Urinary bladder (tissue), 4 donors: Measurements from ENCODE around the gene MBD3. TPM values are rescaled to one million over a fixed set of nuclear protein-coding genes. Genes with fewer than 3 reads are reported as not detected.
A peak's percentile ranks its signal among the peaks of the same experiment; 100 is the strongest.
"Not testable (repeated sequence)": the region's sequence is repeated elsewhere in the genome, so short reads cannot be mapped to it uniquely, and the experiment has no call there.

Experiments
- DNase-seq: peaks from one replicate; pipeline ENCODE4 v3.0.0-alpha.2; 2015; ENCODE audit errors: extremely low spot score
- H3K27ac ChIP-seq: one replicate; pipeline ENCODE4 v1.5.1; 2013; ENCODE audit warnings: low read depth, mild to moderate bottlenecking, moderate library complexity
- H3K36me3 ChIP-seq: one replicate; pipeline ENCODE4 v1.6.1; 2013; ENCODE audit warnings: mild to moderate bottlenecking, moderate library complexity; ENCODE audit not compliant: insufficient read depth
- H3K4me1 ChIP-seq: one replicate; pipeline ENCODE4 v1.6.1; 2013; ENCODE audit warnings: mild to moderate bottlenecking, moderate library complexity; ENCODE audit not compliant: insufficient read depth
- H3K4me3 ChIP-seq: one replicate; pipeline ENCODE4 v1.5.1; 2013; ENCODE audit warnings: low read depth, low read length
- WGBS: extraction: QIAGEN DNeasy Blood & Tissue Kit; methylation state at CpG from one replicate; pipeline ENCODE4 v1.1.7; 2013; 5-methylcytosine and 5-hydroxymethylcytosine counted together
- polyA plus RNA-seq: library from polyadenylated mRNA; stranded (reverse); fragments of 200-250 nt; gene quantifications from one replicate; pipeline ENCODE4 v1.2.3, GENCODE V29; 2013
- total RNA-seq: library from RNA; depleted of rRNA; stranded (reverse); fragments of >200 nt; gene quantifications from one replicate; pipeline ENCODE4 v1.2.3, GENCODE V29; 2014
- donor health status: healthy with polysubstance abuse.
- donor health status: healthy.

Gene MBD3
- total and polyA plus RNA-seq, 2 donors = 32.5 to 76.4 TPM

DNA sequence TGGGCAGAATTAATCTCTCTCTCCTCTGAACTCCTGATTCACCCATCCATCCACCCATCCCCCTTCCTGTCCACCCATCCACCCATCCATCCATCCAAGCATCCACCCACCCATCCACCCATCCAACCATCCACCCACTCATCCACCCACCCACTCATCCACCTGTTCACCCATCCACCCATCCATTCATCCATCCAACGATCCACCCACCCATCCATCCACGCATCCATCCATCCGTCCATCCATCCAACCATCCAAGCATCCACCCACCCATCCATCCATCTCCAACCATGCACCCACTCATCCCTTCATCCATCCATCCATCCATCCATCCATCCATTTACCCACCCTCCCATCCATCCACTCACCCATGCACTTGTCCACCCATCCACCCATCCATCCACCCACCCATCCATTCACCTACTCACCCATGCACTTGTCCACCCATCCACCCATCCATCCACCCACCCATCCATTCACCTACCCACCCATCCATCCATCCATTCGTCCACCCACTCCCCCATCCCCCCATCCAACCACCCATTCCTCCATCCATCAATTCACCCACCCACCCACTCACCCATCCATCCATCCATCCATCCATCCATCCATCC lies 43.2 kb downstream of the MBD3 start:
- Histone ChIP-seq H3K36me3 (no peaks in the 10 kb centered on the region), H3K27ac (no peak overlapping the region), H3K4me1 (no peaks in the 10 kb centered on the region), H3K4me3 (no peak overlapping the region)
- 88% methylated on average over 4 of the region's 4 CpGs for WGBS
- no peak for DNase-seq

DNA sequence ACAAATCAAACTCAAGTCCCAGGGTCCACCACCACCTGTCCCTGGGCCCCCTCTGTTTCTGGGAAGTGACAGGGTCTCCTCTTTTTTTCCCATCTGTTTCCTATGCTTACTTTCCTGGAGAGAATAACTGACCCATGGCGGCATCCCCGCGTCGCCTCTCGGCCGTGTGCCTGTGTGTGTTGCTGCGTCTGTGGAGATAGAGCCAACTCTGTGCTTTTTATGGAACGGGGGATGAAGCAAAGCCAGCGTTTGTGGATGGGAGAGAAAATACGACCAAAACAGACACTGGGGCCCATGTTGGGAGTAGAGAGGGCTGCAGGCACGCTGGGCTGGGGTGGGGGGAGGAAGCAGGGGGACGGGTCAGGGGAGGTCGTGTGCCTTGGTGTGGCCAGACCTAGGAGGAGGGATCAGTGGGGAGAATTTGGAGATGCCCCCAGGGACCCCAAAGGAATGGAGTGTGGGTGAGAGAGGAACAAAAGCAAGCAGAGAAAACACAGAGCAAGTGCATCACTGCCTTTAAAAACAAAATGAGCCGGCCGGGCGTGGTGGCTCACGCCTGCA lies 52.2 kb downstream of the MBD3 start:
- DNase-seq = peak; percentile 41
- Histone ChIP-seq H3K4me3 (no peak overlapping the region), H3K4me1 (no peaks in the 10 kb centered on the region), H3K36me3 (no peaks in the 10 kb centered on the region), H3K27ac (no peak overlapping the region)
- WGBS = 11% methylated on average over 17 of the region's 17 CpGs

GRCh38 chr19:1539749-1540148 lies 52.9 kb downstream of the MBD3 start:
- not testable (repeated sequence) for H3K4me3 ChIP-seq, DNase-seq, H3K36me3 ChIP-seq, H3K4me1 ChIP-seq, H3K27ac ChIP-seq
- 89% methylated on average over 11 of the region's 11 CpGs for WGBS

DNA sequence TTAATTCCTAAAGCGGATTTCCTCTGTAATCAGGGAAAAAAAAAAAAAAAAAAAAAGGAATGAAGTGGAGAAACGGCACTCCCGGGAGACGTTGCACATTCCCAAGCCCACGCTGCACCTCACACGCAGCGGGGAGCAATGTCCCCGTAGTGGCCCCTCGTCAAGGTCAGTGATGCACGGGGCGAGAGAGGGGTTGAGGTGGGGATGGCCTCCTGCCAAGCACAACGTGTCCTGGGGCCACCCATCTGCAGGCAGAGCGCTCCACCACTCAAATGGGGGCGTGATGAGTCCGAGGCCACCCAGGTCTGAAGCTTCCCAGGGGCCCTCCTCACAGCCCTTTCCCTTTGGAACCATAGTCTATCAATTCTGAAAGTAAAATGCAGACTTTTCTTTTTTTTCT lies 53.7 kb downstream of the MBD3 start:
- no peak overlapping the region for H3K27ac ChIP-seq
- no peaks in the 10 kb centered on the region for H3K36me3 ChIP-seq
- no peaks in the 10 kb centered on the region for H3K4me1 ChIP-seq
- DNase-seq = no peak
- 20% methylated on average over 15 of the region's 15 CpGs for WGBS
- no peak overlapping the region for H3K4me3 ChIP-seq

- H3K4me1 ChIP-seq, H3K36me3 ChIP-seq, H3K4me3 ChIP-seq, H3K27ac ChIP-seq, DNase-seq: not testable (repeated sequence)
- WGBS = 96% methylated on average over 7 of the region's 7 CpGs
These were observed 57.0 kb downstream of the MBD3 start for GRCh38 chr19:1535699-1536098.

- Histone ChIP-seq H3K36me3 (no peaks in the 10 kb centered on the region), H3K4me1 (no peaks in the 10 kb centered on the region), H3K27ac (no peak overlapping the region), H3K4me3 (no peak overlapping the region)
- 89% methylated on average over 14 of the region's 14 CpGs for WGBS
- no peak for DNase-seq
These were observed 57.7 kb downstream of the MBD3 start for GRCh38 chr19:1534972-1535371.

DNA sequence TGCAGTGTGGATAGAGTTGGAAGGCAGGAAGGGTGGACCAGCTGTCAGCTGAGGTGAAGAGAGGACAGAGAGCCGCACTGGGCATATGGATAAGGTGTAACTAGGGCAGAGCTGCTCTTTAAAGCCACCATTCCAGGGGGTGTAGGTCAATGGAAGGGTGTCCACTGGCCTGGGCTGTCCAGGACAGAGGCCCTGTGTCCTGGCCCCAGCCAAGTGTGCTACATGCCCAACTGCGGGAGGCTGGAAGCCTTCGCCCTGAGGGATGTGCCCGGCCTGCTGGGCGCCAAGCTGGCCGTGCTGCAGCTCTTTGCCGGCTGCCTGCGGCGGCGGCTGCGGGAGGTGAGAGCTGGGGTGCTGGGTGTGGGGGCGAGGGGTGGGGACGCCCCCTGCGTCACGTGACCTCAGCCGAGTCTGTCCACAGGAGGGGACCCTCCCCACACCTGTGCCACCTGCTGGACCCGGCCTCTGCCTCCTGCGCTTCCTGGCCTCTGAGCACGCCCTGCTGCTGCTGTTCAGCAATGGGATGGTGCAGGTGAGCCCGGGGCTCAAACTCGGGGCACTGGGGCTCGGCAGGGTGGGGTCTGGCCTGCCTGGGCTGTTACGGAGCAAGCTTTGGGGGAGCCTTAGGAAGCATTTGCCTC lies 59.0 kb downstream of the MBD3 start:
- 75% methylated on average over 23 of the region's 23 CpGs for WGBS
- no peaks in the 10 kb centered on the region for H3K4me1 ChIP-seq
- no peak for DNase-seq
- H3K27ac ChIP-seq = no peak overlapping the region
- H3K4me3 ChIP-seq = no peak overlapping the region
- no peaks in the 10 kb centered on the region for H3K36me3 ChIP-seq

DNA sequence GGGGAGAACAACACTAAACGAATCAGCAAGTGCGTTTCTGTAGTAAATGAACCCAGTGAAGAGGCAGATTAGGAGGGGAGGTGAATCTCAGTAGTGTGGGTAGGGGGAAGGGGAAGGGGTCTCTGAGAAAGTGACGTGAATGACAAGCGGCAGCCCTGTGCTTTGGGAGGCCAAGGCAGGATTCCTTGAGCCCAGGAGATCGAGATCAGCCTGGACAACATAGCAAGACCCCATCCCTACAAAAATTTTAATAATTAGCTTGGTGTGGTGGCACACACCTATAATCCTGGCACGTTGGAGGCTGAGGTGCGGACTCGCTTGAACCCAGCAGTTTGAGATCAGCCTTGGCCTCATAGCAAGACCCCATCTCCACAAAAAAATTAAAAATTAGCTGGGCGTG lies 60.7 kb downstream of the MBD3 start:
- no peak overlapping the region for H3K27ac ChIP-seq
- no peak for DNase-seq
- H3K4me3 ChIP-seq = no peak overlapping the region
- H3K36me3 ChIP-seq = no peaks in the 10 kb centered on the region
- 91% methylated on average over 9 of the region's 9 CpGs for WGBS
- H3K4me1 ChIP-seq = no peaks in the 10 kb centered on the region

DNA sequence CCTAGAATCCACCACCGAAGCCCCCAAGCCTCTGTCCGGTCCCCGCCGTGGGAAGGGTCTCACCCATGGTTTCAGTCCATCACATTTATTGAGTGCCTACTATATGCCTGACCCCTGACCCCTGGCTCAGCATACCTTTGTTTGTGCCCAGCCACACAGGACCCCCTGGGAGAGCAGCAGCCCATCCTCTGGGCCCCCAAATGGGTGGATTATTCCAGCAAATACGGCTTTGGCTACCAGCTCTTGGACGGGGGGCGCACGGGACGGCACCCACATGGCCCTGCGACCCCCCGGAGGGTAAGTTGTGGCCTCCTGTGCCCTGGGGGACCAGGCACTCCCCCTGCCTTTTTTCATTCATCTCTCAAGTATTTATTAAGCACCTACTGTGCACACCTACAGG lies 61.1 kb downstream of the MBD3 start:
- Histone ChIP-seq H3K4me1 (no peaks in the 10 kb centered on the region), H3K27ac (no peak overlapping the region), H3K36me3 (no peaks in the 10 kb centered on the region), H3K4me3 (no peak overlapping the region)
- 91% methylated on average over 11 of the region's 11 CpGs for WGBS
- no peak for DNase-seq

- 93% methylated on average over 11 of the region's 11 CpGs for WGBS
- H3K4me1 ChIP-seq, DNase-seq, H3K36me3 ChIP-seq, H3K4me3 ChIP-seq, H3K27ac ChIP-seq: not testable (repeated sequence)
These were observed 61.8 kb downstream of the MBD3 start for GRCh38 chr19:1530856-1531255.

- Histone ChIP-seq H3K4me1 (no peaks in the 10 kb centered on the region), H3K4me3 (no peak overlapping the region), H3K27ac (no peak overlapping the region), H3K36me3 (no peaks in the 10 kb centered on the region)
- DNase-seq = no peak
- WGBS = 89% methylated on average over 16 of the region's 16 CpGs
These were observed 63.2 kb downstream of the MBD3 start for GRCh38 chr19:1529430-1529816.

GRCh38 chr19:1528596-1529429 lies 63.9 kb downstream of the MBD3 start:
- 81% methylated on average over 22 of the region's 23 CpGs for WGBS
- DNase-seq = no peak
- Histone ChIP-seq H3K27ac (no peak overlapping the region), H3K4me1 (no peaks in the 10 kb centered on the region), H3K4me3 (no peak overlapping the region), H3K36me3 (no peaks in the 10 kb centered on the region)

DNA sequence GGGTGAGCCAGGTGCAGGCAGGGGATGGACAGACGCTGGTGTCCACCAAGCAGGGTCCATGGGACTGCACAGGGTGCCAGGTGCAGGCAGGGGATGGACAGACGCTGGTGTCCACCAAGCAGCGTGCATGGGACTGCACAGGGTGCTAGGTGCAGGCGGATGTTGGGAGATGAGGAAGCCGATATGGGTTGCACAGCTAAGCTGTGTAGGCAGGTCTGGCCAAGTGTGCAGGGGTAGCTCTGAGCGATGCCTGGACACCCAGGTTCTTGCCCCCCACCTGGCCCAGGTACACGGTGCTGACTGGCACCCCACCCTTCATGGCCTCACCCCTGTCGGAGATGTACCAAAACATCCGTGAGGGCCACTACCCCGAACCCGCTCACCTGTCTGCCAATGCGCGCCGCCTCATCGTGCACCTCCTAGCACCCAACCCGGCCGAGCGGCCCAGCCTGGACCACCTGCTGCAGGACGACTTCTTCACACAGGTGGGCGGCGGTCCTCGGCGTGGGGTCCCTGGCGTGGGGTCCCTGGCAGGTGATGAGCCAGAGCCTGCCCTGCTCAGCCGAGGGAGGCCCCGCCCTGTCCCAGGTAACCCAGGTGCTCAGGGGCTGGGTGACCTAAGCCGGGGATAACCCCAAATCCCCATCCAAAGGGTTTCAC lies 64.9 kb downstream of the MBD3 start:
- WGBS = 84% methylated on average over 27 of the region's 27 CpGs

More for the DNA sequence above, 64.9 kb downstream of the MBD3 start:
- Histone ChIP-seq H3K36me3 (no peaks in the 10 kb centered on the region), H3K4me1 (no peaks in the 10 kb centered on the region), H3K27ac (no peak overlapping the region), H3K4me3 (no peak overlapping the region)
- no peak for DNase-seq
